Spleen (tissue), 13 donors: Measurements from ENCODE around the gene ZFYVE19. TPM values are rescaled to one million over a fixed set of nuclear protein-coding genes. Genes with fewer than 3 reads are reported as not detected.

ENCODE experiments used
- DNase-seq: peaks from one replicate; pipeline ENCODE4 v3.0.0-alpha.2; 2020
- H3K27ac ChIP-seq, 8 donors: fragments of 200-600 bp; sonication (generic) in 7 of 8; 1 replicate in 4 of 8; 2 replicates in 4 of 8; pipeline versions ENCODE4 v1.5.0 to v1.8.0; 2016 to 2021; ENCODE audit warnings: inconsistent platforms in 4 of 8, mild to moderate bottlenecking in 4 of 8, moderate library complexity in 1 of 8
- H3K27me3 ChIP-seq, 7 donors: fragments of 200-600 bp; sonication (generic) in 6 of 7; replicated peaks in 1 of 7; 1 replicate in 4 of 7; 2 replicates in 3 of 7; pipeline versions ENCODE4 v1.5.0 to v1.8.0; 2016 to 2021; ENCODE audit warnings: inconsistent platforms in 3 of 7, mild to moderate bottlenecking in 1 of 7
- H3K36me3 ChIP-seq, 6 donors: fragments of 200-600 bp; sonication (generic) in 5 of 6; 1 replicate in 4 of 6; 2 replicates in 2 of 6; pipeline versions ENCODE4 v1.5.0 to v1.8.0; 2016 to 2021; ENCODE audit warnings: inconsistent platforms in 2 of 6
- H3K4me1 ChIP-seq, 6 donors: fragments of 200-600 bp; sonication (generic) in 5 of 6; 1 replicate in 3 of 6; 2 replicates in 3 of 6; pipeline versions ENCODE4 v1.5.0 to v1.8.0; 2016 to 2021; ENCODE audit warnings: inconsistent platforms in 3 of 6
- H3K4me3 ChIP-seq, 8 donors: fragments of 200-600 bp; sonication (generic) in 7 of 8; 1 replicate in 4 of 8; 2 replicates in 4 of 8; pipeline versions ENCODE4 v1.5.0 to v1.8.0; 2016 to 2021; ENCODE audit warnings: inconsistent platforms in 4 of 8, mild to moderate bottlenecking in 4 of 8, moderate library complexity in 2 of 8
- H3K9me3 ChIP-seq, 8 donors: fragments of 200-600 bp; sonication (generic) in 7 of 8; 1 replicate in 4 of 8; 2 replicates in 4 of 8; pipeline versions ENCODE4 v1.5.0 to v1.8.0; 2016 to 2021; ENCODE audit warnings: inconsistent platforms in 4 of 8
- CTCF ChIP-seq, 11 experiments: fragments of 200-600 bp in 7 of 11; fragments of 450-650 bp in 4 of 11; sonication (generic) in 4 of 11; IDR thresholded peaks in 8 of 11; conservative IDR thresholded peaks in 3 of 11; 1 replicate in 7 of 11; 2 replicates in 4 of 11; pipeline versions ENCODE4 v1.4.0 to v1.8.0; 2016 to 2021; ENCODE audit warnings: antibody characterized with exemption in 11 of 11, inconsistent platforms in 4 of 11, mild to moderate bottlenecking in 1 of 11
- POLR2A ChIP-seq, 3 donors: fragments of 450-650 bp; IDR thresholded peaks; one replicate each; pipeline ENCODE4 v1.5.1; 2017; ENCODE audit warnings: antibody characterized with exemption in 3 of 3, mild to moderate bottlenecking in 1 of 3
- POLR2AphosphoS5 ChIP-seq, 3 donors: sonication (generic); formaldehyde crosslinking; IDR thresholded peaks; one replicate each; pipeline ENCODE4 v1.5.1; 2017; ENCODE audit warnings: antibody characterized with exemption in 3 of 3
- WGBS, 5 donors: extraction: QIAGEN DNeasy Blood & Tissue Kit in 3 of 5; methylation state at CpG; one replicate each; pipeline versions ENCODE4 v1.1.5 to v1.1.7; 2013 to 2018; 5-methylcytosine and 5-hydroxymethylcytosine counted together
- intact Hi-C: fragments of 100-400 bp; cut with DNase I; formaldehyde crosslinking; loops from one replicate; pipeline ENCODE4 v1.15.0; 2023; ENCODE audit warnings: low total_unique reads
- long read RNA-seq, 2 donors: transcript quantifications; one replicate each; lab custom pipeline, GENCODE V29; 2026
- polyA plus RNA-seq, 3 donors: library from polyadenylated mRNA; stranded (reverse); fragments of 200-250 nt; gene quantifications; one replicate each; pipeline ENCODE4 v1.2.1, GENCODE V29; 2013
- total RNA-seq, 7 donors: library from RNA; depleted of rRNA in 3 of 7; stranded (reverse); fragments of >200 nt in 3 of 7; fragmentation: NEBNext Ultra II Directional in 4 of 7; extraction: Animal tissue kit (Norgen Biotek cat#: 25700) in 4 of 7; gene quantifications; one replicate each; pipeline versions ENCODE4 v1.1.0 to v1.2.1, GENCODE V29; 2016 to 2021
- donor health status: healthy with polysubstance abuse.
- donor health status: DM: no; HTN: no; CAD: no; lungs with moderate emphysema.
- donor health status: DM: no; HTN: no; CAD: no.
- donor health status: Bipolar disorder and iron deficiency.
- donor health status: healthy.
- donor health status: DM: no; HTN: no; CAD: no.
- donor health status: DM: yes; HTN: yes; CAD: no.

The ZFYVE19 gene
- 10 to 100 TPM; 16.1 to 31.1 (median 20.3) TPM for total RNA-seq
- 10 to 100 TPM; 23.2 to 31.7 (median 27.3) TPM for polyA plus RNA-seq
- long read RNA-seq, donor 1, partial matches to known transcripts, result 0 of 4 reads
- long read RNA-seq, donor 1, other reads (novel, unspliced or antisense), result 0 of 4 reads
- long read RNA-seq, donor 2, partial matches to known transcripts, result 0 of 3 reads
- long read RNA-seq, donor 2, other reads (novel, unspliced or antisense), result 0 of 3 reads

- Histone ChIP-seq H3K4me1 (peaks cover 12 to 58% (median 44%) of the 10 kb centered on the region in 6 donors), H3K9me3 (no peaks in the 10 kb centered on the region), H3K27ac (peak within 1 kb of the TSS; percentile 93 to 99 (median 97)), H3K36me3 (peaks cover 0 to 52% (median 5%) of the 10 kb centered on the region in 6 donors), H3K27me3 (no peaks in the 10 kb centered on the region), H3K4me3 (peak within 1 kb of the TSS; percentile 78 to 96 (median 90))
- peak; percentile 99 for DNase-seq
- 0 to 1% (median 1%) methylated on average over 40 to 64 of the region's 64 CpGs for WGBS, 5 donors
- intact Hi-C loops, result no loop called here
- TF ChIP-seq POLR2A (IDR thresholded peaks at IDR 0.05) (peak in 1 of 3 donors; percentile 4), POLR2AphosphoS5 (IDR thresholded peaks at IDR 0.05) (peak; percentile 84 to 88 (median 88)), CTCF (IDR thresholded peaks at IDR 0.05 in 8 of 11, conservative IDR thresholded peaks at IDR 0.05 in 3 of 11) (peak in 7 of 11 experiments; percentile 14 to 44 (median 29))
Measured at GRCh38 chr15:40807028-40807887, at the start of gene ZFYVE19, which contains the start of gene DNAJC17. ZFYVE19 (plus strand) TSS chr15:40807089; CDS start chr15:40807590, 501 bp downstream. DNAJC17 (minus strand) TSS chr15:40807473; CDS start chr15:40807446, 27 bp downstream.

- TF ChIP-seq POLR2AphosphoS5 (IDR thresholded peaks at IDR 0.05), result no peak
- TF ChIP-seq POLR2A (IDR thresholded peaks at IDR 0.05), result no peak
- TF ChIP-seq CTCF (IDR thresholded peaks at IDR 0.05 in 8 of 11, conservative IDR thresholded peaks at IDR 0.05 in 3 of 11), result no peak
- DNase-seq, result no peak
- Histone ChIP-seq H3K27ac (no peak overlapping the region), H3K36me3 (no peaks in the 10 kb centered on the region), H3K4me1 (peaks cover 6 to 35% (median 29%) of the 10 kb centered on the region in 6 donors), H3K9me3 (no peaks in the 10 kb centered on the region), H3K4me3 (no peak overlapping the region), H3K27me3 (no peaks in the 10 kb centered on the region)
- intact Hi-C loops, result no loop called here
- WGBS, 5 donors, result 82 to 92% (median 89%) methylated on average over 4 to 5 of the region's 5 CpGs
Measured at GRCh38 chr15:40759961-40760360, 46.9 kb upstream of the ZFYVE19 start.

- Histone ChIP-seq H3K27me3 (no peaks in the 10 kb centered on the region), H3K4me3 (peak overlapping the region; percentile 59 to 95 (median 72)), H3K27ac (peak overlapping the region; percentile 52 to 88 (median 72)), H3K9me3 (no peaks in the 10 kb centered on the region), H3K4me1 (peaks cover 7 to 56% (median 39%) of the 10 kb centered on the region in 6 donors), H3K36me3 (peaks cover 0 to 18% (median 8%) of the 10 kb centered on the region in 6 donors)
- intact Hi-C loops, result no loop called here
- DNase-seq, result peak; percentile 83
- 29 to 44% (median 31%) methylated on average over 38 to 55 of the region's 55 CpGs for WGBS, 5 donors
- no peak for TF ChIP-seq CTCF (IDR thresholded peaks at IDR 0.05 in 8 of 11, conservative IDR thresholded peaks at IDR 0.05 in 3 of 11)
- peak in 2 of 3 donors; percentile 46 to 62 for TF ChIP-seq POLR2AphosphoS5 (IDR thresholded peaks at IDR 0.05)
Measured at GRCh38 chr15:40762919-40763800, 43.7 kb upstream of the ZFYVE19 start.
